NCI-H1417 (cell line): Measurements from ENCODE around the gene ACTL6B.
"Not testable (repeated sequence)": the region's sequence is repeated elsewhere in the genome, so short reads cannot be mapped to it uniquely, and the experiment has no call there.

ENCODE experiments used
- DNase-seq, 3 experiments: peaks; one replicate each; lab custom pipeline; 2025; lab: John Stamatoyannopoulos, UW

The ACTL6B gene

GRCh38 chr7:100671353-100672327 lies 15.4 kb upstream of the ACTL6B start:
- no peak for DNase-seq

- no peak for DNase-seq
Measured at GRCh38 chr7:100670074-100670473, 13.8 kb upstream of the ACTL6B start.

GRCh38 chr7:100669106-100669505 lies 12.9 kb upstream of the ACTL6B start:
- DNase-seq, result not testable (repeated sequence)

GRCh38 chr7:100668069-100668449 lies 11.8 kb upstream of the ACTL6B start:
- no peak for DNase-seq

- DNase-seq, result no peak
Measured at GRCh38 chr7:100667331-100668068, 11.3 kb upstream of the ACTL6B start.

- no peak for DNase-seq
Measured at GRCh38 chr7:100665168-100665726, 9.0 kb upstream of the ACTL6B start.

- DNase-seq, result peak in 1 of 3 experiments; percentile 10
Measured at GRCh38 chr7:100662194-100662776, 6.0 kb upstream of the ACTL6B start.

- DNase-seq, result no peak
Measured at GRCh38 chr7:100654908-100655831, 1.1 kb downstream of the ACTL6B start.

GRCh38 chr7:100649826-100650565 lies 6.3 kb downstream of the ACTL6B start:
- no peak for DNase-seq

GRCh38 chr7:100642534-100642907 lies 13.7 kb downstream of the ACTL6B start:
- peak in 1 of 3 experiments; percentile 15 for DNase-seq

- no peak for DNase-seq
Measured at GRCh38 chr7:100641860-100642533, 14.3 kb downstream of the ACTL6B start.

GRCh38 chr7:100641463-100641859 lies 14.8 kb downstream of the ACTL6B start, which contains the start of gene TFR2:
Gene TFR2, minus strand, starts transcription at chr7:100641552. Its CDS starts 43 bp downstream, at chr7:100641509.
- no peak for DNase-seq

- no peak for DNase-seq
Measured at GRCh38 chr7:100640517-100641440, 15.5 kb downstream of the ACTL6B start.

- DNase-seq, result no peak
Measured at GRCh38 chr7:100639995-100640516, 16.2 kb downstream of the ACTL6B start.

- DNase-seq, result peak; percentile 51 to 84 (median 84)
Measured at GRCh38 chr7:100632951-100633717, 23.1 kb downstream of the ACTL6B start.

- DNase-seq, result no peak
Measured at GRCh38 chr7:100630066-100630465, 26.2 kb downstream of the ACTL6B start.

- peak in 1 of 3 experiments; percentile 20 for DNase-seq
Measured at GRCh38 chr7:100629117-100629716, 27.0 kb downstream of the ACTL6B start.
